Measurements from ENCODE around the gene AQP2.
A peak's percentile ranks its signal among the peaks of the same experiment; 100 is the strongest.

Gene AQP2

DNA sequence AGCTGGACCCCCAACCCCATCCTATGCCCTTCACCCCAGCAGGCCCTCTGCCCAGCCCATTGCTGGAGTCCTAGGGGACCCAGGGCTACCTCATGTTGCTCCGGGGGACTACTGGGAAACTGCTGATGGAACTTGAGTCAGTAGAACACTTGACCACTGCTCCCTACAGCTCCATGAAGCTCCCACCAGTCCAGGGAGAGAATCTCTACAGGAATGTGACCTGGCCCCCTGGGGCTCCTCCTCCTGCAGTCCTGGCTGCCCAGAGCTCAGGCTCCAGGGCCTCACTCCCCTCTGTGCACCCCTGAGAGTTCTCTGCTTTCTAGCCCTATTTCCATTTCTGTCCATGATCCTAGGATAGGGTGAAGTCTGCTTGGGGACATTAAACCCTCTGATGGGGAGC, 10.8 kb upstream of the AQP2 start:
- no peak for DNase-seq (ENCODE audit: extremely low read depth in 1 of 2, low read depth in 1 of 2)

GRCh38 chr12:49941556-49942511, 8.7 kb upstream of the AQP2 start:
- no peak for DNase-seq (ENCODE audit: extremely low read depth in 1 of 2, low read depth in 1 of 2)

GRCh38 chr12:49942512-49942893, 8.0 kb upstream of the AQP2 start:
- no peak for DNase-seq (ENCODE audit: extremely low read depth in 1 of 2, low read depth in 1 of 2)

- no peak for DNase-seq (ENCODE audit: extremely low read depth in 1 of 2, low read depth in 1 of 2)
These were observed 7.5 kb upstream of the AQP2 start for GRCh38 chr12:49942921-49943624.

GRCh38 chr12:49943625-49943960, 6.9 kb upstream of the AQP2 start:
- no peak for DNase-seq (ENCODE audit: extremely low read depth in 1 of 2, low read depth in 1 of 2)

GRCh38 chr12:49944046-49944445, 6.5 kb upstream of the AQP2 start:
- DNase-seq (ENCODE audit: extremely low read depth in 1 of 2, low read depth in 1 of 2), result no peak

DNA sequence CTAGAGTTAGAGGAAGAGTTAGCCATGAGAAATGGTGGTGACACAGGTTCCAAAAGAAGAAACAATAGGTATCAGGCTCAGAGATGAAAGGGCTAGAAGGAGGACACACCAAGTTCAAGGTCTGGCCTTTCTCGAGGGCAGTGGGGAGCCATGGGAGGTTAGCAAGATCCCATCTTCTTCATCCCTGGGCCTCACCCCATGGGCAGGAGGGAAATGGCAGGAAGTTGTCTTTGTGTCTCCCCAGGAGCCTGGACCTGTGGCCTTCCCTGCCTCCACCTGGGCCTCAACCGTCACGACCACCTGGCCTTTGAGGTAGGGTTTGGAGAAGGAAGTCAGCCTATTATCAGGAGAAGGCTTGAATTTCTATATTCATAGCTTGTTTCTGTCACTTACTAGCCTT, 5.8 kb upstream of the AQP2 start:
- no peak for DNase-seq (ENCODE audit: extremely low read depth in 1 of 2, low read depth in 1 of 2)

DNA sequence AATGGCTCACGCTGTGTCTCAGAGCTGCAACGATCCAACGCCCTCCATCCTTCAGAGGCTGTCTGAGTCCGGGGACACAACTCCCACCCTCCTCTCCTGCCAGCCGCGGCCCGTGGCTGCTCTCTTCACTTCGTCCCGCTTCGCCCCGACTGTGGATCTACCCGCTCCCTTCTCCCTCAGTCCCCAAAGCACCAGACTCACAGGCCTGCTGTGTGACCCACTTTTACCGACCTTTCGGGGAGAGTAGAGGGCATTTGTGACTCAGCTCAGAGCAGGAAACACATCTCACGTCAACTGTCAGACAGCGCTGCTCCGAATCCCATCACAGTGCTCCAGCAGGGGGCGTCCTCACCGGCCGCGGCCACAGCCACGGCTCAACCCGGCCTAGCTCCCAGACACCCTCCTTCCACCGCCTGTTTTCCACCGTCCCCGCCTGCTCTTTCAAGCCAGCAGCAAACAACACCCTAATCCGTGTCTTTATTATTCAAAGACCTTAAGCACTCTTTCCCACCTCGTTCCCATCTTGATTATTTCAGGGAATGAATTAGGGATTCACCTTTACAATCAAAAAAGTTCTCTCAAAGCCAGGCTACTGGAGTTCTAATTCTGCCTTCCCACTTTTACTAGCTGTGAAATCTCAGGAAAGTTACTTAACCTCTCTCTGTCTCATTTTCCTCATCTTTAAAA, 5.0 kb upstream of the AQP2 start:
- DNase-seq (ENCODE audit: extremely low read depth in 1 of 2, low read depth in 1 of 2), result peak; percentile 65 to 71

GRCh38 chr12:49946086-49946485, 4.5 kb upstream of the AQP2 start:
- DNase-seq (ENCODE audit: extremely low read depth in 1 of 2, low read depth in 1 of 2), result no peak

DNA sequence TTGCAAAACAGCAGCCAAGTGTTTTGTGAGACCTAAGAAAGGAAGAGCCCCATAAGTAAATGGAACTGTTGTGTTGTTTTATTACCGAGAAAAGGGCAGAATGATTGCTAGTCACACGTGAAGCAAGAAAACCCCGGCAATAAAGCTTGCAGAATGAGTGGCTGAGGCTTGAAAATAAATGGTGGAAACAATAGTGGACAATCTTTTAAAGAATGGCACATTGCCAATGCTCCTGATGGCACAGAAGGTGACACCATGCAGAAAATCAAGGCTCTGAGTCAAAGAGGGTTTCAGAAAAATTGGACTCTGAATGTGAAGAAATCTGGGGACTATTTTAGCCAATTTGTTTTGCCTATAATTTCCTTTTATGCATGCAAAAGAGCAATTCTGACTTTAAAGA, 4.0 kb upstream of the AQP2 start:
- no peak for DNase-seq (ENCODE audit: extremely low read depth in 1 of 2, low read depth in 1 of 2)

- DNase-seq (ENCODE audit: extremely low read depth in 1 of 2, low read depth in 1 of 2), result no peak
These were observed 2.8 kb upstream of the AQP2 start for GRCh38 chr12:49947593-49948226.

- no peak for DNase-seq (ENCODE audit: extremely low read depth in 1 of 2, low read depth in 1 of 2)
These were observed 1.4 kb upstream of the AQP2 start for GRCh38 chr12:49948866-49949845.

GRCh38 chr12:49949866-49950265, 671 bp upstream of the AQP2 start:
- DNase-seq (ENCODE audit: extremely low read depth in 1 of 2, low read depth in 1 of 2), result no peak

- DNase-seq (ENCODE audit: extremely low read depth in 1 of 2, low read depth in 1 of 2), result no peak
These were observed 1.1 kb downstream of the AQP2 start for GRCh38 chr12:49951411-49952240.

- DNase-seq (ENCODE audit: extremely low read depth in 1 of 2, low read depth in 1 of 2), result no peak
These were observed 2.0 kb downstream of the AQP2 start for GRCh38 chr12:49952391-49953055.

DNA sequence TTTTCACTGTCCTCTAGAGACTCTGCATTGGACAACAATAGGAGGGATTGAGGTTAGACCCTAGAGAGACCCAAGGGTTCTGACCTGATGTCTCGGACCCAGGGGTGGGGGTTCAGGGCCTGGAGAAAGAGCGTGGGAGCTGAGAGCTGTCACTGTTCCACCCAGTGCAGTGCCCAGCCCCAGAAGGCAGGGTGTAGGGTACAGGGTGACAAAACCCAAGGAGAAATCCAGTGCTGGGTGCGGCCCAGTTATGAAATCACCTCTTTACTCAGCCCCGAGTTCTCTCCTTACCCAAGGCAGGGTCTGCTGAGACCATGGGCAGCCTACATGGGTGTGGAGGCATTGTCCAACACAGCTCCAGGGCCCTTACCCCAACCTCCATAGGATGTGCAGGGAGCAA, 2.6 kb downstream of the AQP2 start:
- no peak for DNase-seq (ENCODE audit: extremely low read depth in 1 of 2, low read depth in 1 of 2)

GRCh38 chr12:49953961-49954846, 3.7 kb downstream of the AQP2 start:
- DNase-seq (ENCODE audit: extremely low read depth in 1 of 2, low read depth in 1 of 2), result no peak
